WTC11 (cell line): ENCODE measurements around the gene GALNT2. TPM values are rescaled to one million over a fixed set of nuclear protein-coding genes. Genes with fewer than 3 reads are reported as not detected.

ENCODE experiments used
- ATAC-seq: fragments of 200-7000 bp; cut with Tn5 transposase; 2 replicates; pipeline ENCODE4 v1.10.0; 2021; ENCODE audit warnings: mild to moderate bottlenecking, moderate library complexity
- CTCF ChIA-PET: fragments of 300-600 bp; sonication (Branson Sonifier 250); formaldehyde crosslinking; loops from one replicate; lab custom pipeline; 2021; ENCODE audit warnings: antibody characterized with exemption; lab: Charles Lee
- POLR2A ChIA-PET: fragments of 350-600 bp; sonication (Branson Sonifier 250); formaldehyde crosslinking; loops from one replicate; lab custom pipeline; 2021; ENCODE audit warnings: antibody characterized with exemption; lab: Charles Lee
- DNase-seq: peaks from one replicate; pipeline ENCODE4 v3.0.0; 2021; ENCODE audit warnings: low spot score
- H3K27ac Mint-ChIP-seq: 2 replicates; pipeline ENCODE4 v1.8.0; 2021; ENCODE audit warnings: mixed read lengths
- H3K27me3 Mint-ChIP-seq: 2 replicates; pipeline ENCODE4 v1.8.0; 2021; ENCODE audit warnings: low read depth, mild to moderate bottlenecking, moderate library complexity, mixed read lengths
- H3K36me3 Mint-ChIP-seq: 2 replicates; pipeline ENCODE4 v1.8.0; 2021; ENCODE audit warnings: mixed read lengths
- H3K4me1 Mint-ChIP-seq: 2 replicates; pipeline ENCODE4 v1.8.0; 2022; ENCODE audit warnings: mixed read lengths
- H3K4me3 Mint-ChIP-seq: 2 replicates; pipeline ENCODE4 v1.8.0; 2021; ENCODE audit warnings: mild to moderate bottlenecking, moderate library complexity, mixed read lengths
- H3K9me3 Mint-ChIP-seq: 2 replicates; pipeline ENCODE4 v1.8.0; 2021; ENCODE audit warnings: mixed read lengths
- CREB1 ChIP-seq: sonication (generic); formaldehyde crosslinking; IDR thresholded peaks from 2 replicates; pipeline ENCODE4 v1.8.0; 2023; ENCODE audit warnings: mild to moderate bottlenecking, missing genetic modification reagents
- CREM ChIP-seq: sonication (generic); formaldehyde crosslinking; IDR thresholded peaks from 2 replicates; pipeline ENCODE4 v1.8.1; 2022; ENCODE audit warnings: mild to moderate bottlenecking, missing genetic modification reagents, moderate library complexity
- FOXJ3 ChIP-seq: sonication (generic); formaldehyde crosslinking; IDR thresholded peaks from 2 replicates; pipeline ENCODE4 v1.9.0; 2021; ENCODE audit warnings: missing genetic modification reagents, mild to moderate bottlenecking, borderline replicate concordance
- FOXK1 ChIP-seq: sonication (generic); formaldehyde crosslinking; IDR thresholded peaks from 2 replicates; pipeline ENCODE4 v1.8.0; 2022; ENCODE audit warnings: mild to moderate bottlenecking, moderate library complexity, missing genetic modification reagents
- GTF2I ChIP-seq: fragments of 250-450 bp; sonication (Bioruptor Pico); conservative IDR thresholded peaks from 2 replicates; pipeline ENCODE4 v1.4.0; 2021; ENCODE audit warnings: mild to moderate bottlenecking
- JAZF1 ChIP-seq: fragments of 250-450 bp; sonication (Bioruptor Pico); IDR thresholded peaks from 2 replicates; pipeline ENCODE4 v1.9.0; 2021; ENCODE audit warnings: moderate library complexity, mild to moderate bottlenecking, inconsistent platforms
- NFE2L1 ChIP-seq: sonication (generic); formaldehyde crosslinking; IDR thresholded peaks from 2 replicates; pipeline ENCODE4 v1.8.1; 2023; ENCODE audit warnings: missing genetic modification reagents
- SOX15 ChIP-seq: fragments of 250-450 bp; sonication (Bioruptor Pico); IDR thresholded peaks from 2 replicates; pipeline ENCODE4 v1.9.0; 2021; ENCODE audit warnings: mild to moderate bottlenecking
- TCF7 ChIP-seq: sonication (generic); formaldehyde crosslinking; IDR thresholded peaks from 2 replicates; pipeline ENCODE4 v1.8.0; 2022; ENCODE audit warnings: mild to moderate bottlenecking, low read depth, missing genetic modification reagents, moderate library complexity
- TEAD1 ChIP-seq: sonication (generic); formaldehyde crosslinking; IDR thresholded peaks from 2 replicates; pipeline ENCODE4 v1.8.0; 2022; ENCODE audit warnings: mild to moderate bottlenecking, missing genetic modification reagents
- TP53 ChIP-seq: sonication (generic); formaldehyde crosslinking; IDR thresholded peaks from 2 replicates; pipeline ENCODE4 v1.8.1; 2023; ENCODE audit warnings: mild to moderate bottlenecking, missing genetic modification reagents
- ZNF121 ChIP-seq: sonication (generic); formaldehyde crosslinking; IDR thresholded peaks from 2 replicates; pipeline ENCODE4 v1.8.0; 2023; ENCODE audit warnings: missing genetic modification reagents
- ZNF317 ChIP-seq: sonication (generic); formaldehyde crosslinking; IDR thresholded peaks from 2 replicates; pipeline ENCODE4 v1.8.1; 2023; ENCODE audit warnings: low read depth, mild to moderate bottlenecking, moderate library complexity, missing genetic modification reagents, borderline replicate concordance
- ZNF396 ChIP-seq: fragments of 250-450 bp; sonication (Bioruptor Pico); IDR thresholded peaks from 2 replicates; pipeline ENCODE4 v1.8.0; 2021; ENCODE audit warnings: mild to moderate bottlenecking, moderate library complexity, borderline replicate concordance
- ZNF416 ChIP-seq: fragments of 250-450 bp; sonication (Bioruptor Pico); IDR thresholded peaks from 2 replicates; pipeline ENCODE4 v1.9.0; 2021; ENCODE audit warnings: mild to moderate bottlenecking, inconsistent platforms
- ZNF423 ChIP-seq: fragments of 250-450 bp; sonication (Bioruptor Pico); IDR thresholded peaks from 2 replicates; pipeline ENCODE4 v2.1.2; 2022; ENCODE audit warnings: mild to moderate bottlenecking, moderate library complexity
- ZNF671 ChIP-seq: fragments of 250-450 bp; sonication (Bioruptor Pico); IDR thresholded peaks from 2 replicates; pipeline ENCODE4 v1.8.0; 2021; ENCODE audit warnings: mild to moderate bottlenecking
- total RNA-seq: library from RNA; stranded (reverse); gene quantifications from 3 replicates; pipeline ENCODE4 v1.2.3, GENCODE V29; 2021
- TF ChIP-seq, protein P1 (sequence below): sonication (generic); formaldehyde crosslinking; IDR thresholded peaks from 2 replicates; pipeline ENCODE4 v1.8.0; 2023; ENCODE audit warnings: mild to moderate bottlenecking, missing genetic modification reagents
- TF ChIP-seq, protein P2 (sequence below): fragments of 200-600 bp; IDR thresholded peaks from 2 replicates; pipeline ENCODE4 v1.8.0; 2022; ENCODE audit warnings: antibody characterized with exemption
- TF ChIP-seq, protein P3 (sequence below): sonication (generic); formaldehyde crosslinking; conservative IDR thresholded peaks from 2 replicates; pipeline ENCODE4 v1.8.1; 2022; ENCODE audit warnings: mild to moderate bottlenecking, missing genetic modification reagents
- TF ChIP-seq, protein P4 (sequence below): sonication (generic); formaldehyde crosslinking; IDR thresholded peaks from 2 replicates; pipeline ENCODE4 v1.8.1; 2022; ENCODE audit warnings: low read depth, mild to moderate bottlenecking, moderate library complexity, missing genetic modification reagents, borderline replicate concordance
- TF ChIP-seq, protein P5 (sequence below): sonication (generic); formaldehyde crosslinking; IDR thresholded peaks from 2 replicates; pipeline ENCODE4 v1.8.0; 2022; ENCODE audit warnings: mild to moderate bottlenecking, missing genetic modification reagents
- TF ChIP-seq, protein P6 (sequence below): fragments of 250-450 bp; sonication (Bioruptor Pico); IDR thresholded peaks from 2 replicates; pipeline ENCODE4 v1.9.0; 2021; ENCODE audit warnings: moderate library complexity, mild to moderate bottlenecking, inconsistent platforms, borderline replicate concordance
- TF ChIP-seq, protein P7 (sequence below): sonication (generic); formaldehyde crosslinking; IDR thresholded peaks from 2 replicates; pipeline ENCODE4 v1.8.1; 2022; ENCODE audit warnings: mild to moderate bottlenecking, moderate library complexity, missing genetic modification reagents
- TF ChIP-seq, protein P8 (sequence below): fragments of 250-450 bp; sonication (Bioruptor Pico); IDR thresholded peaks from 2 replicates; pipeline ENCODE4 v1.9.0; 2021; ENCODE audit warnings: mild to moderate bottlenecking

GALNT2 gene
- total RNA-seq, 1 experiment from 2014 or later: 74.8 TPM

DNA sequence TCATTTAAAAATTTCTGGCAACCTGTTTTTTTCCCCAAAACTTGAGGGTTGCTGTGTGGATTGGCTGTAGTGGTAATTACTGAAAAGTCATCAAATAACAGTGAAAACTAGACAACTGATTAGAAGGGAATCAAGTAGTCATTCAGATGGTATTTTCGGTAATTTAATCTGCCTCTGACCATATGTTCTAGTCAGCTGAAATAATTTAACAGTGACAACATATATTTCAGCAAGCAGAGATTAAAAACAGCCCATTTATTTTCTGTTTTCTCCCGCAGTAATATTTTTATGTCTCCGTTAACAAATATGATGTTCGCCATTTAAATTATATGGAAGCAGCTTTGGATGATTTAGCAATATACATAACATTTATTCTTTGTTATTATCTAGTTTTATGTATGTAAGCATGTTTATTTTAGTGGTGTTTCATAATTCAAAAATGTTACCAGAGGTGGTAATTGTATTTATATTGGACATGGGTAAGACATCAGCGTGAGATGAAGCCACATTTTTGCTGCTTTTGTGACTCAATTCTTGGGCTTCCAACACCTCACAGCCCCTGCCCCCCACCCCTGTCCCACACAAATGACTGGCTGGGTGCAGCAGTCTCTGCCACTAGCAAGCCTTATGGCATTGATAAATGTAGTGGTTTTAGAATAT lies 104.4 kb downstream of the GALNT2 start (continued):
- TF ChIP-seq, protein P1, sequence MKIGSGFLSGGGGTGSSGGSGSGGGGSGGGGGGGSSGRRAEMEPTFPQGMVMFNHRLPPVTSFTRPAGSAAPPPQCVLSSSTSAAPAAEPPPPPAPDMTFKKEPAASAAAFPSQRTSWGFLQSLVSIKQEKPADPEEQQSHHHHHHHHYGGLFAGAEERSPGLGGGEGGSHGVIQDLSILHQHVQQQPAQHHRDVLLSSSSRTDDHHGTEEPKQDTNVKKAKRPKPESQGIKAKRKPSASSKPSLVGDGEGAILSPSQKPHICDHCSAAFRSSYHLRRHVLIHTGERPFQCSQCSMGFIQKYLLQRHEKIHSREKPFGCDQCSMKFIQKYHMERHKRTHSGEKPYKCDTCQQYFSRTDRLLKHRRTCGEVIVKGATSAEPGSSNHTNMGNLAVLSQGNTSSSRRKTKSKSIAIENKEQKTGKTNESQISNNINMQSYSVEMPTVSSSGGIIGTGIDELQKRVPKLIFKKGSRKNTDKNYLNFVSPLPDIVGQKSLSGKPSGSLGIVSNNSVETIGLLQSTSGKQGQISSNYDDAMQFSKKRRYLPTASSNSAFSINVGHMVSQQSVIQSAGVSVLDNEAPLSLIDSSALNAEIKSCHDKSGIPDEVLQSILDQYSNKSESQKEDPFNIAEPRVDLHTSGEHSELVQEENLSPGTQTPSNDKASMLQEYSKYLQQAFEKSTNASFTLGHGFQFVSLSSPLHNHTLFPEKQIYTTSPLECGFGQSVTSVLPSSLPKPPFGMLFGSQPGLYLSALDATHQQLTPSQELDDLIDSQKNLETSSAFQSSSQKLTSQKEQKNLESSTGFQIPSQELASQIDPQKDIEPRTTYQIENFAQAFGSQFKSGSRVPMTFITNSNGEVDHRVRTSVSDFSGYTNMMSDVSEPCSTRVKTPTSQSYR (CRISPR knock-in tag): no peak
- TF ChIP-seq NFE2L1: no peak
- TF ChIP-seq CREM: no peak
- TF ChIP-seq ZNF121 (CRISPR knock-in tag): no peak
- TF ChIP-seq JAZF1 (CRISPR knock-in tag): no peak
- TF ChIP-seq, protein P2, sequence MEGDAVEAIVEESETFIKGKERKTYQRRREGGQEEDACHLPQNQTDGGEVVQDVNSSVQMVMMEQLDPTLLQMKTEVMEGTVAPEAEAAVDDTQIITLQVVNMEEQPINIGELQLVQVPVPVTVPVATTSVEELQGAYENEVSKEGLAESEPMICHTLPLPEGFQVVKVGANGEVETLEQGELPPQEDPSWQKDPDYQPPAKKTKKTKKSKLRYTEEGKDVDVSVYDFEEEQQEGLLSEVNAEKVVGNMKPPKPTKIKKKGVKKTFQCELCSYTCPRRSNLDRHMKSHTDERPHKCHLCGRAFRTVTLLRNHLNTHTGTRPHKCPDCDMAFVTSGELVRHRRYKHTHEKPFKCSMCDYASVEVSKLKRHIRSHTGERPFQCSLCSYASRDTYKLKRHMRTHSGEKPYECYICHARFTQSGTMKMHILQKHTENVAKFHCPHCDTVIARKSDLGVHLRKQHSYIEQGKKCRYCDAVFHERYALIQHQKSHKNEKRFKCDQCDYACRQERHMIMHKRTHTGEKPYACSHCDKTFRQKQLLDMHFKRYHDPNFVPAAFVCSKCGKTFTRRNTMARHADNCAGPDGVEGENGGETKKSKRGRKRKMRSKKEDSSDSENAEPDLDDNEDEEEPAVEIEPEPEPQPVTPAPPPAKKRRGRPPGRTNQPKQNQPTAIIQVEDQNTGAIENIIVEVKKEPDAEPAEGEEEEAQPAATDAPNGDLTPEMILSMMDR: no peak
- no peak for TF ChIP-seq FOXK1 (CRISPR knock-in tag)
- TF ChIP-seq TCF7: no peak

DNA sequence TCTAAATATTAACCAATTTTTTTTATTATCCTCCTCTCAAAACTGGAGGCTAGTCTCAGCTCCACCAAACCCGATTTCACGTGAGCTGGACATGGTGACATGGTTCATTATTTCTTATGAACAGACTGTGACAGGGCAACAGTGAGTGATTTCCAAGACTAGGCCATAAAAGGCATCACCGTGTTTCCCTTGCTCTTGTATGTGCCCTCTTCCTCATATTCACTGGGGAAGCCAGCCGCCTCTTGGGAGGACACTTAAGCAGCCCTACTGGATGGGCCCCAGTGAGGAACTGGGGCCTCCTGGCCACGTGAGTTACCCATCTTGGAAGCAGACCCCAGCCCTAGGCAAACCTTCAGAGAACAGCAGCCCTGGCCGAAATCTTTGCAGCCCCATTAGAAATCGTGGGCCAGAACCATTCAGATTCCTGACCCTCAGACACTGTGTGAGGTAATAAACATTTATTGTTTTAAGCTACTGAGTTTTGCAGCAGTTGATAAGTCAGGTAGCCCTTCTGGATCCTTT lies 105.0 kb downstream of the GALNT2 start:
- CTCF ChIA-PET: no interaction called here
- no peaks in the 10 kb centered on the region for H3K27me3 Mint-ChIP-seq
- POLR2A ChIA-PET: no interaction called here
- peaks cover 76% of the 10 kb centered on the region for H3K4me1 Mint-ChIP-seq
- H3K4me3 Mint-ChIP-seq: no peak overlapping the region
- no peak for ATAC-seq
- H3K36me3 Mint-ChIP-seq: peaks cover 3% of the 10 kb centered on the region
- H3K27ac Mint-ChIP-seq: no peak overlapping the region
- H3K9me3 Mint-ChIP-seq: peaks cover 4% of the 10 kb centered on the region
- no peak for DNase-seq
- TF ChIP-seq CREB1 (CRISPR knock-in tag): no peak
- TF ChIP-seq ZNF423 (CRISPR knock-in tag): no peak
- TF ChIP-seq TEAD1 (CRISPR knock-in tag): no peak
- TF ChIP-seq TP53 (CRISPR knock-in tag): no peak
- TF ChIP-seq, protein P3, sequence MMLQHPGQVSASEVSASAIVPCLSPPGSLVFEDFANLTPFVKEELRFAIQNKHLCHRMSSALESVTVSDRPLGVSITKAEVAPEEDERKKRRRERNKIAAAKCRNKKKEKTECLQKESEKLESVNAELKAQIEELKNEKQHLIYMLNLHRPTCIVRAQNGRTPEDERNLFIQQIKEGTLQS: no peak
- TF ChIP-seq, protein P4, sequence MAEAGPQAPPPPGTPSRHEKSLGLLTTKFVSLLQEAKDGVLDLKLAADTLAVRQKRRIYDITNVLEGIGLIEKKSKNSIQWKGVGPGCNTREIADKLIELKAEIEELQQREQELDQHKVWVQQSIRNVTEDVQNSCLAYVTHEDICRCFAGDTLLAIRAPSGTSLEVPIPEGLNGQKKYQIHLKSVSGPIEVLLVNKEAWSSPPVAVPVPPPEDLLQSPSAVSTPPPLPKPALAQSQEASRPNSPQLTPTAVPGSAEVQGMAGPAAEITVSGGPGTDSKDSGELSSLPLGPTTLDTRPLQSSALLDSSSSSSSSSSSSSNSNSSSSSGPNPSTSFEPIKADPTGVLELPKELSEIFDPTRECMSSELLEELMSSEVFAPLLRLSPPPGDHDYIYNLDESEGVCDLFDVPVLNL (CRISPR knock-in tag): no peak
- TF ChIP-seq, protein P5, sequence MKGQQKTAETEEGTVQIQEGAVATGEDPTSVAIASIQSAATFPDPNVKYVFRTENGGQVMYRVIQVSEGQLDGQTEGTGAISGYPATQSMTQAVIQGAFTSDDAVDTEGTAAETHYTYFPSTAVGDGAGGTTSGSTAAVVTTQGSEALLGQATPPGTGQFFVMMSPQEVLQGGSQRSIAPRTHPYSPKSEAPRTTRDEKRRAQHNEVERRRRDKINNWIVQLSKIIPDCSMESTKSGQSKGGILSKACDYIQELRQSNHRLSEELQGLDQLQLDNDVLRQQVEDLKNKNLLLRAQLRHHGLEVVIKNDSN (CRISPR knock-in tag): no peak
- TF ChIP-seq FOXJ3 (CRISPR knock-in tag): no peak
- TF ChIP-seq GTF2I (CRISPR knock-in tag): no peak
- TF ChIP-seq ZNF671 (CRISPR knock-in tag): no peak
- TF ChIP-seq ZNF317: no peak
- no peak for TF ChIP-seq SOX15
- TF ChIP-seq, protein P6, sequence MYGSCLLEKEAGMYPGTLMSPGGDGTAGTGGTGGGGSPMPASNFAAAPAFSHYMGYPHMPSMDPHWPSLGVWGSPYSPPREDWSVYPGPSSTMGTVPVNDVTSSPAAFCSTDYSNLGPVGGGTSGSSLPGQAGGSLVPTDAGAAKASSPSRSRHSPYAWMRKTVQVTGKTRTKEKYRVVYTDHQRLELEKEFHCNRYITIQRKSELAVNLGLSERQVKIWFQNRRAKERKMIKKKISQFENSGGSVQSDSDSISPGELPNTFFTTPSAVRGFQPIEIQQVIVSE (CRISPR knock-in tag): no peak
- TF ChIP-seq, protein P7, sequence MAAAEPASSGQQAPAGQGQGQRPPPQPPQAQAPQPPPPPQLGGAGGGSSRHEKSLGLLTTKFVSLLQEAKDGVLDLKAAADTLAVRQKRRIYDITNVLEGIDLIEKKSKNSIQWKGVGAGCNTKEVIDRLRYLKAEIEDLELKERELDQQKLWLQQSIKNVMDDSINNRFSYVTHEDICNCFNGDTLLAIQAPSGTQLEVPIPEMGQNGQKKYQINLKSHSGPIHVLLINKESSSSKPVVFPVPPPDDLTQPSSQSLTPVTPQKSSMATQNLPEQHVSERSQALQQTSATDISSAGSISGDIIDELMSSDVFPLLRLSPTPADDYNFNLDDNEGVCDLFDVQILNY (CRISPR knock-in tag): no peak
- no peak for TF ChIP-seq TCF7
- TF ChIP-seq, protein P8, sequence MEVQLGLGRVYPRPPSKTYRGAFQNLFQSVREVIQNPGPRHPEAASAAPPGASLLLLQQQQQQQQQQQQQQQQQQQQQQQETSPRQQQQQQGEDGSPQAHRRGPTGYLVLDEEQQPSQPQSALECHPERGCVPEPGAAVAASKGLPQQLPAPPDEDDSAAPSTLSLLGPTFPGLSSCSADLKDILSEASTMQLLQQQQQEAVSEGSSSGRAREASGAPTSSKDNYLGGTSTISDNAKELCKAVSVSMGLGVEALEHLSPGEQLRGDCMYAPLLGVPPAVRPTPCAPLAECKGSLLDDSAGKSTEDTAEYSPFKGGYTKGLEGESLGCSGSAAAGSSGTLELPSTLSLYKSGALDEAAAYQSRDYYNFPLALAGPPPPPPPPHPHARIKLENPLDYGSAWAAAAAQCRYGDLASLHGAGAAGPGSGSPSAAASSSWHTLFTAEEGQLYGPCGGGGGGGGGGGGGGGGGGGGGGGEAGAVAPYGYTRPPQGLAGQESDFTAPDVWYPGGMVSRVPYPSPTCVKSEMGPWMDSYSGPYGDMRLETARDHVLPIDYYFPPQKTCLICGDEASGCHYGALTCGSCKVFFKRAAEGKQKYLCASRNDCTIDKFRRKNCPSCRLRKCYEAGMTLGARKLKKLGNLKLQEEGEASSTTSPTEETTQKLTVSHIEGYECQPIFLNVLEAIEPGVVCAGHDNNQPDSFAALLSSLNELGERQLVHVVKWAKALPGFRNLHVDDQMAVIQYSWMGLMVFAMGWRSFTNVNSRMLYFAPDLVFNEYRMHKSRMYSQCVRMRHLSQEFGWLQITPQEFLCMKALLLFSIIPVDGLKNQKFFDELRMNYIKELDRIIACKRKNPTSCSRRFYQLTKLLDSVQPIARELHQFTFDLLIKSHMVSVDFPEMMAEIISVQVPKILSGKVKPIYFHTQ: no peak
- no peak for TF ChIP-seq ZNF396 (CRISPR knock-in tag)
- no peak for TF ChIP-seq ZNF416 (CRISPR knock-in tag)
